K562 (cell line): ENCODE results near the gene RNU6-1. TPM values are rescaled to one million over a fixed set of nuclear protein-coding genes. Genes with fewer than 3 reads are reported as not detected.

ENCODE experiments used
- ATF6 ChIP-seq: sonication (generic); formaldehyde crosslinking; IDR thresholded peaks from 2 replicates; pipeline ENCODE4 v1.4.0; 2020; ENCODE audit warnings: mild to moderate bottlenecking, missing genetic modification reagents
- BACH1 ChIP-seq: fragments of 200-800 bp; sonication (Bioruptor generic); IDR thresholded peaks from 2 replicates; pipeline ENCODE4 v1.6.1; 2016; ENCODE audit warnings: missing genetic modification characterization, missing compliant biosample characterization
- CBFA2T2 ChIP-seq: fragments of 450-650 bp; conservative IDR thresholded peaks from 2 replicates; pipeline ENCODE4 v1.6.1; 2017; ENCODE audit warnings: mild to moderate bottlenecking
- DMBX1 ChIP-seq: fragments of 250-450 bp; sonication (Bioruptor Pico); IDR thresholded peaks from 2 replicates; pipeline ENCODE4 v1.8.0; 2022; ENCODE audit warnings: inconsistent platforms, mild to moderate bottlenecking, moderate library complexity, borderline replicate concordance
- ELK3 ChIP-seq: fragments of 450-650 bp; formaldehyde crosslinking; IDR thresholded peaks from 2 replicates; pipeline ENCODE4 v1.4.0; 2020; ENCODE audit warnings: mild to moderate bottlenecking
- GABPB1 ChIP-seq: sonication (generic); formaldehyde crosslinking; IDR thresholded peaks from 2 replicates; pipeline ENCODE4 v1.8.0; 2022; ENCODE audit warnings: mild to moderate bottlenecking, missing genetic modification reagents
- HCFC1 ChIP-seq: IDR thresholded peaks from 2 replicates; pipeline ENCODE4 v1.6.1; 2012; ENCODE audit warnings: low read depth, low read length, improper control_type of control experiment
- HES1 ChIP-seq: fragments of 450-650 bp; IDR thresholded peaks from 2 replicates; pipeline ENCODE4 v1.6.1; 2016; ENCODE audit warnings: low read depth, mild to moderate bottlenecking, moderate library complexity
- HINFP ChIP-seq: fragments of 450-650 bp; conservative IDR thresholded peaks from 2 replicates; pipeline ENCODE4 v1.6.1; 2016; ENCODE audit warnings: missing genetic modification characterization, low read depth, mild to moderate bottlenecking, control low read depth, missing compliant biosample characterization
- HMG20B ChIP-seq: fragments of 250-450 bp; sonication (Bioruptor Pico); IDR thresholded peaks from 2 replicates; pipeline ENCODE4 v1.5.0; 2021; ENCODE audit warnings: mild to moderate bottlenecking
- MNT ChIP-seq, 2 experiments: fragments of 450-650 bp; conservative IDR thresholded peaks; 2 replicates each; pipeline ENCODE4 v1.6.1; 2017; ENCODE audit warnings: mild to moderate bottlenecking in 2 of 2, moderate library complexity in 2 of 2
- PHB2 ChIP-seq: fragments of 450-650 bp; IDR thresholded peaks from 2 replicates; pipeline ENCODE4 v1.6.1; 2017; ENCODE audit warnings: low read depth
- PHF8 ChIP-seq: fragments of 200-600 bp; sonication (generic); IDR thresholded peaks from 2 replicates; pipeline ENCODE4 v1.6.1; 2012; ENCODE audit warnings: mixed run types, mild to moderate bottlenecking, inconsistent platforms, low read length, moderate library complexity, borderline replicate concordance
- TCF3 ChIP-seq: sonication (generic); formaldehyde crosslinking; IDR thresholded peaks from 2 replicates; pipeline ENCODE4 v1.4.0; 2020; ENCODE audit warnings: mild to moderate bottlenecking, missing genetic modification reagents
- ZBED1 ChIP-seq: IDR thresholded peaks from 2 replicates; pipeline ENCODE4 v1.6.1; 2014
- ZNF280B ChIP-seq: fragments of 250-450 bp; sonication (Bioruptor Pico); IDR thresholded peaks from 2 replicates; pipeline ENCODE4 v1.5.1; 2021; ENCODE audit warnings: mild to moderate bottlenecking
- ZNF75A ChIP-seq: fragments of 450-650 bp; formaldehyde crosslinking; IDR thresholded peaks from 2 replicates; pipeline ENCODE4 v1.4.0; 2020; ENCODE audit warnings: mild to moderate bottlenecking
- polyA plus RNA-seq, 8 experiments: library from polyadenylated mRNA; depleted of rRNA in 4 of 8; stranded (reverse) in 5 of 8; unstranded in 3 of 8; fragments of >200 nt; fragmentation: Nextera tagmentation in 2 of 8; fragmentation: Illumina TruSeq in 1 of 8; extraction: Ambion mirVana in 2 of 8; extraction: Trizol in 1 of 8; gene quantifications; 2 replicates each; pipeline versions ENCODE4 v1.2.1 to v1.2.3, GENCODE V29; 2011 to 2014; ENCODE audit warnings: inconsistent platforms in 1 of 8, missing spikeins in 1 of 8
- total RNA-seq, 7 experiments: library from RNA; depleted of rRNA in 6 of 7; stranded (reverse); fragments of >200 nt in 6 of 7; fragmentation: Illumina TruSeq in 2 of 7; extraction: Trizol in 2 of 7; gene quantifications; 2 replicates each; pipeline versions ENCODE4 v1.2.1 to v1.2.3, GENCODE V29; 2011 to 2021; ENCODE audit warnings: low replicate concordance in 1 of 7

RNU6-1 gene
- total and polyA plus RNA-seq, 9 of the 15 experiments (the other 6 are each of a cell fraction or from before 2014, with no cell fraction given), result not detected

- TF ChIP-seq HES1 (peak; percentile 77; the same call in 1 of the 2 replicates), ZBED1 (no peak), HMG20B (CRISPR knock-in tag) (no peak), MNT (conservative IDR thresholded peaks at IDR 0.05) (peak; percentile 87 to 91), DMBX1 (CRISPR knock-in tag) (no peak), ELK3 (CRISPR knock-in tag) (no peak), CBFA2T2 (peak; percentile 78), PHB2 (no peak), TCF3 (CRISPR knock-in tag) (no peak), HINFP (no peak), GABPB1 (peak; percentile 41; the same call in 1 of the 2 replicates), HCFC1 (peak; percentile 47; the same call in 1 of the 2 replicates), ZNF280B (no peak), ATF6 (no peak), BACH1 (tag) (no peak), PHF8 (peak; percentile 88), ZNF75A (no peak)
Observed at GRCh38 chr15:67839929-67840748, at the start of gene RNU6-1 (continued).
